MM.1S (cell line): ENCODE results near the gene PRKCE.

ENCODE experiments used
- DNase-seq: peaks from one replicate; pipeline ENCODE4 v3.0.0-alpha.2; 2015
- H2AFZ ChIP-seq: fragments of 300-600 bp; sonication (generic); 2 replicates; pipeline ENCODE4 v1.6.0; 2016; ENCODE audit warnings: antibody characterized with exemption, low read length
- H3F3A ChIP-seq: fragments of 300-600 bp; sonication (generic); 2 replicates; pipeline ENCODE4 v1.6.1; 2016; ENCODE audit warnings: mild to moderate bottlenecking, antibody characterized with exemption, low read length, moderate library complexity, mixed read lengths; ENCODE audit not compliant: insufficient read depth
- H3K27ac ChIP-seq: fragments of 300-600 bp; sonication (generic); 2 replicates; pipeline ENCODE4 v1.5.1; 2016; ENCODE audit warnings: mild to moderate bottlenecking, low read length
- H3K27me3 ChIP-seq: fragments of 300-600 bp; sonication (generic); replicated peaks from 2 replicates; pipeline ENCODE4 v1.6.0; 2016; ENCODE audit warnings: low read length; ENCODE audit not compliant: insufficient read depth
- H3K36me3 ChIP-seq: fragments of 300-600 bp; sonication (generic); replicated peaks from 2 replicates; pipeline ENCODE4 v1.6.1; 2016; ENCODE audit warnings: mild to moderate bottlenecking, low read length, mixed read lengths; ENCODE audit not compliant: insufficient read depth
- H3K4me1 ChIP-seq: fragments of 300-600 bp; sonication (generic); 2 replicates; pipeline ENCODE4 v1.6.1; 2016; ENCODE audit warnings: low read length, mixed read lengths
- H3K4me2 ChIP-seq: fragments of 300-600 bp; sonication (generic); 2 replicates; pipeline ENCODE4 v1.6.0; 2016; ENCODE audit warnings: low read depth, low read length
- H3K4me3 ChIP-seq: fragments of 300-600 bp; sonication (generic); 2 replicates; pipeline ENCODE4 v1.5.1; 2016; ENCODE audit warnings: low read length, mixed read lengths
- H3K79me2 ChIP-seq: fragments of 300-600 bp; sonication (generic); 2 replicates; pipeline ENCODE4 v1.6.1; 2016; ENCODE audit warnings: mixed run types, low read length, mixed read lengths
- H3K9ac ChIP-seq: fragments of 300-600 bp; sonication (generic); 2 replicates; pipeline ENCODE4 v1.6.1; 2016; ENCODE audit warnings: low read length, mixed read lengths
- H3K9me2 ChIP-seq: fragments of 300-600 bp; sonication (generic); replicated peaks from 2 replicates; pipeline ENCODE4 v1.6.1; 2016; ENCODE audit warnings: mild to moderate bottlenecking, low read length, mixed read lengths; ENCODE audit not compliant: insufficient read depth
- H3K9me3 ChIP-seq: fragments of 300-600 bp; sonication (generic); replicated peaks from 2 replicates; pipeline ENCODE4 v1.6.1; 2016; ENCODE audit warnings: mild to moderate bottlenecking, low read length, mixed read lengths; ENCODE audit not compliant: insufficient read depth
- H4K20me1 ChIP-seq: fragments of 300-600 bp; sonication (generic); 2 replicates; pipeline ENCODE4 v1.6.1; 2016; ENCODE audit warnings: mild to moderate bottlenecking, low read length, moderate library complexity, mixed read lengths; ENCODE audit not compliant: insufficient read depth
- CTCF ChIP-seq: fragments of 300-600 bp; sonication (generic); IDR thresholded peaks from 2 replicates; pipeline ENCODE4 v1.5.1; 2016; ENCODE audit warnings: antibody characterized with exemption, low read length, mixed read lengths
- EZH2 ChIP-seq: fragments of 300-600 bp; sonication (generic); optimal IDR thresholded peaks from 2 replicates; pipeline ENCODE3; 2017; ENCODE audit warnings: low read depth, mild to moderate bottlenecking, antibody characterized with exemption, low read length, mixed read lengths
- EZH2phosphoT487 ChIP-seq: fragments of 300-600 bp; sonication (generic); IDR thresholded peaks from 2 replicates; pipeline ENCODE4 v1.6.1; 2018; ENCODE audit warnings: antibody characterized with exemption, low read length

The PRKCE gene

GRCh38 chr2:46010223-46010924 lies 358.9 kb downstream of the PRKCE start:
- Histone ChIP-seq H3K4me2 (no peak overlapping the region), H3K36me3 (no peaks in the 10 kb centered on the region), H3K9me2 (no peaks in the 10 kb centered on the region), H4K20me1 (no peaks in the 10 kb centered on the region), H2AFZ (no peak overlapping the region), H3K79me2 (no peaks in the 10 kb centered on the region), H3F3A (no peaks in the 10 kb centered on the region), H3K27me3 (no peaks in the 10 kb centered on the region), H3K9ac (no peak overlapping the region), H3K4me1 (peaks cover 21% of the 10 kb centered on the region), H3K9me3 (no peaks in the 10 kb centered on the region), H3K27ac (no peak overlapping the region), H3K4me3 (no peak overlapping the region)
- DNase-seq = no peak
- no peak for TF ChIP-seq EZH2
- no peak for TF ChIP-seq CTCF
- TF ChIP-seq EZH2phosphoT487 = no peak

GRCh38 chr2:46010925-46011490 lies 359.5 kb downstream of the PRKCE start:
- no peaks in the 10 kb centered on the region for H3K36me3 ChIP-seq
- no peak overlapping the region for H3K4me2 ChIP-seq
- H3K27me3 ChIP-seq = no peaks in the 10 kb centered on the region
- H3K27ac ChIP-seq = no peak overlapping the region
- H3K4me1 ChIP-seq = peaks cover 21% of the 10 kb centered on the region
- no peaks in the 10 kb centered on the region for H3K79me2 ChIP-seq
- no peaks in the 10 kb centered on the region for H3F3A ChIP-seq
- TF ChIP-seq EZH2phosphoT487 = no peak
- peak; percentile 73 for TF ChIP-seq CTCF
- no peaks in the 10 kb centered on the region for H3K9me2 ChIP-seq
- no peak overlapping the region for H3K4me3 ChIP-seq
- no peaks in the 10 kb centered on the region for H3K9me3 ChIP-seq
- H4K20me1 ChIP-seq = no peaks in the 10 kb centered on the region
- peak; percentile 68 for DNase-seq
- H3K9ac ChIP-seq = no peak overlapping the region
- no peak overlapping the region for H2AFZ ChIP-seq

- Histone ChIP-seq H3K79me2 (no peaks in the 10 kb centered on the region), H3K9me3 (no peaks in the 10 kb centered on the region), H4K20me1 (no peaks in the 10 kb centered on the region), H3K27me3 (no peaks in the 10 kb centered on the region), H3K4me1 (peaks cover 21% of the 10 kb centered on the region), H3K36me3 (no peaks in the 10 kb centered on the region), H3K9ac (no peak overlapping the region), H3K27ac (no peak overlapping the region), H3K4me3 (no peak overlapping the region), H3F3A (no peaks in the 10 kb centered on the region), H3K9me2 (no peaks in the 10 kb centered on the region), H3K4me2 (no peak overlapping the region), H2AFZ (no peak overlapping the region)
- no peak for DNase-seq
- no peak for TF ChIP-seq EZH2
- no peak for TF ChIP-seq CTCF
- TF ChIP-seq EZH2phosphoT487 = no peak
Measured at GRCh38 chr2:46012618-46013240, 361.3 kb downstream of the PRKCE start.
